MM.1S (cell line): ENCODE results near the gene FKBP15.

Experiments
- EZH2 ChIP-seq: fragments of 300-600 bp; sonication (generic); optimal IDR thresholded peaks from 2 replicates; pipeline ENCODE3; 2017; ENCODE audit warnings: low read depth, mild to moderate bottlenecking, antibody characterized with exemption, low read length, mixed read lengths
- EZH2phosphoT487 ChIP-seq: fragments of 300-600 bp; sonication (generic); IDR thresholded peaks from 2 replicates; pipeline ENCODE4 v1.6.1; 2018; ENCODE audit warnings: antibody characterized with exemption, low read length
- TF ChIP-seq, protein P1 (sequence below): fragments of 300-600 bp; sonication (generic); IDR thresholded peaks from 2 replicates; pipeline ENCODE4 v1.5.1; 2016; ENCODE audit warnings: antibody characterized with exemption, low read length, mixed read lengths

GRCh38 chr9:113238202-113238858 lies 17.3 kb upstream of the FKBP15 start:
- TF ChIP-seq, protein P1, sequence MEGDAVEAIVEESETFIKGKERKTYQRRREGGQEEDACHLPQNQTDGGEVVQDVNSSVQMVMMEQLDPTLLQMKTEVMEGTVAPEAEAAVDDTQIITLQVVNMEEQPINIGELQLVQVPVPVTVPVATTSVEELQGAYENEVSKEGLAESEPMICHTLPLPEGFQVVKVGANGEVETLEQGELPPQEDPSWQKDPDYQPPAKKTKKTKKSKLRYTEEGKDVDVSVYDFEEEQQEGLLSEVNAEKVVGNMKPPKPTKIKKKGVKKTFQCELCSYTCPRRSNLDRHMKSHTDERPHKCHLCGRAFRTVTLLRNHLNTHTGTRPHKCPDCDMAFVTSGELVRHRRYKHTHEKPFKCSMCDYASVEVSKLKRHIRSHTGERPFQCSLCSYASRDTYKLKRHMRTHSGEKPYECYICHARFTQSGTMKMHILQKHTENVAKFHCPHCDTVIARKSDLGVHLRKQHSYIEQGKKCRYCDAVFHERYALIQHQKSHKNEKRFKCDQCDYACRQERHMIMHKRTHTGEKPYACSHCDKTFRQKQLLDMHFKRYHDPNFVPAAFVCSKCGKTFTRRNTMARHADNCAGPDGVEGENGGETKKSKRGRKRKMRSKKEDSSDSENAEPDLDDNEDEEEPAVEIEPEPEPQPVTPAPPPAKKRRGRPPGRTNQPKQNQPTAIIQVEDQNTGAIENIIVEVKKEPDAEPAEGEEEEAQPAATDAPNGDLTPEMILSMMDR, result no peak
- no peak for TF ChIP-seq EZH2
- no peak for TF ChIP-seq EZH2phosphoT487
